Measurements from ENCODE around the gene MAP3K10. TPM values are rescaled to one million over a fixed set of nuclear protein-coding genes. Genes with fewer than 3 reads are reported as not detected.

The MAP3K10 gene
- total and polyA plus RNA-seq, 3 experiments from 2014 or later = 1.3 to 15.4 (median 13.9) TPM

- peaks cover 14% of the 10 kb centered on the region for H3K4me1 ChIP-seq (ENCODE audit: insufficient read depth, low read length)
- peaks cover 42% of the 10 kb centered on the region for H3K27me3 ChIP-seq (ENCODE audit: insufficient read depth, low read length, poor library complexity, severe bottlenecking)
- no peak overlapping the region for H3K4me3 ChIP-seq (ENCODE audit: low read length)
- Mint-ChIP-seq H3K36me3 (peaks cover 0 to 4% (median 4%) of the 10 kb centered on the region in 3 donors), H3K27me3 (peaks cover 50 to 65% of the 10 kb centered on the region in 2 donors), H3K4me3 (no peak overlapping the region), H3K4me1 (peaks cover 11 to 15% (median 11%) of the 10 kb centered on the region in 3 donors), H3K27ac (peak overlapping the region in 1 of 8 donors; percentile 63), H3K9me3 (peaks cover 0 to 12% (median 0%) of the 10 kb centered on the region in 5 donors)
- no peaks in the 10 kb centered on the region for H3K36me3 ChIP-seq (ENCODE audit: insufficient read depth, low read length)
- no peaks in the 10 kb centered on the region for H3K9me3 ChIP-seq (ENCODE audit: low read length)
- no peak for DNase-seq
- CTCF ChIA-PET = interaction anchor here (2.5 kb wide), 1 partner anchor 80 kb away, joined by 14 read pairs; no protein-coding TSS in a partner anchor
- POLR2A ChIA-PET = no interaction called here
- no peak overlapping the region for H3K27ac ChIP-seq (ENCODE audit: low read depth, low read length)
Measured at GRCh38 chr19:40220674-40221073, 29.4 kb downstream of the MAP3K10 start.

GRCh38 chr19:40221858-40222619 lies 30.8 kb downstream of the MAP3K10 start:
- peaks cover 37% of the 10 kb centered on the region for H3K27me3 ChIP-seq (ENCODE audit: insufficient read depth, low read length, poor library complexity, severe bottlenecking)
- H3K27ac Mint-ChIP-seq = peak overlapping the region in 4 of 8 donors; percentile 3 to 50 (median 24)
- peaks cover 11 to 25% (median 17%) of the 10 kb centered on the region in 3 donors for H3K4me1 Mint-ChIP-seq

GRCh38 chr19:40223135-40223822 lies 32.1 kb downstream of the MAP3K10 start:
- Histone ChIP-seq H3K4me3 (ENCODE audit: low read length) (no peak overlapping the region), H3K9me3 (ENCODE audit: low read length) (no peaks in the 10 kb centered on the region), H3K4me1 (ENCODE audit: insufficient read depth, low read length) (peaks cover 26% of the 10 kb centered on the region), H3K36me3 (ENCODE audit: insufficient read depth, low read length) (no peaks in the 10 kb centered on the region), H3K27ac (ENCODE audit: low read depth, low read length) (no peak overlapping the region), H3K27me3 (ENCODE audit: insufficient read depth, low read length, poor library complexity, severe bottlenecking) (peaks cover 27% of the 10 kb centered on the region)
- no peak overlapping the region for H3K4me3 Mint-ChIP-seq
- no peak overlapping the region for H3K27ac Mint-ChIP-seq
- peaks cover 11 to 25% (median 17%) of the 10 kb centered on the region in 3 donors for H3K4me1 Mint-ChIP-seq
- ChIA-PET POLR2A (no interaction called here), CTCF (interaction anchor here (1.0 to 1.5 kb wide), 2 partner anchors 82 to 83 kb away, joined by 4 to 10 read pairs; no protein-coding TSS in a partner anchor)
- peaks cover 0 to 5% (median 3%) of the 10 kb centered on the region in 3 donors for H3K36me3 Mint-ChIP-seq
- H3K27me3 Mint-ChIP-seq = peaks cover 42 to 62% of the 10 kb centered on the region in 2 donors
- peak in 3 of 5 donors; percentile 17 to 43 (median 38) for DNase-seq
- H3K9me3 Mint-ChIP-seq = peaks cover 0 to 8% (median 0%) of the 10 kb centered on the region in 5 donors

More at GRCh38 chr19:40221858-40222619, 30.8 kb downstream of the MAP3K10 start:
- no peaks in the 10 kb centered on the region for H3K36me3 ChIP-seq (ENCODE audit: insufficient read depth, low read length)
- H3K4me3 ChIP-seq (ENCODE audit: low read length) = no peak overlapping the region
- POLR2A ChIA-PET = no interaction called here
- H3K4me3 Mint-ChIP-seq = peak overlapping the region in 6 of 7 donors; percentile 19 to 52 (median 32)
- CTCF ChIA-PET = interaction anchor here (2.5 kb wide), 1 partner anchor 81 kb away, joined by 14 read pairs; no protein-coding TSS in a partner anchor
- peaks cover 26% of the 10 kb centered on the region for H3K4me1 ChIP-seq (ENCODE audit: insufficient read depth, low read length)
- H3K9me3 Mint-ChIP-seq = peaks cover 0 to 8% (median 0%) of the 10 kb centered on the region in 5 donors
- peaks cover 0 to 5% (median 3%) of the 10 kb centered on the region in 3 donors for H3K36me3 Mint-ChIP-seq
- peaks cover 46 to 64% of the 10 kb centered on the region in 2 donors for H3K27me3 Mint-ChIP-seq
- no peak overlapping the region for H3K27ac ChIP-seq (ENCODE audit: low read depth, low read length)
- H3K9me3 ChIP-seq (ENCODE audit: low read length) = no peaks in the 10 kb centered on the region
- DNase-seq = peak; percentile 55 to 82 (median 77)

- Mint-ChIP-seq H3K27me3 (peaks cover 37 to 49% of the 10 kb centered on the region in 2 donors), H3K4me1 (peaks cover 11 to 22% (median 17%) of the 10 kb centered on the region in 3 donors), H3K36me3 (peaks cover 0 to 5% (median 2%) of the 10 kb centered on the region in 3 donors), H3K27ac (peak overlapping the region in 1 of 8 donors; percentile 59), H3K9me3 (peaks cover 0 to 8% (median 0%) of the 10 kb centered on the region in 5 donors), H3K4me3 (peak overlapping the region in 1 of 7 donors; percentile 40)
- no peak overlapping the region for H3K27ac ChIP-seq (ENCODE audit: low read depth, low read length)
- peaks cover 22% of the 10 kb centered on the region for H3K27me3 ChIP-seq (ENCODE audit: insufficient read depth, low read length, poor library complexity, severe bottlenecking)
- CTCF ChIA-PET = no interaction called here
- H3K4me1 ChIP-seq (ENCODE audit: insufficient read depth, low read length) = peaks cover 26% of the 10 kb centered on the region
- no peak overlapping the region for H3K4me3 ChIP-seq (ENCODE audit: low read length)
- DNase-seq = no peak
- POLR2A ChIA-PET = interaction anchor here (0.5 to 0.7 kb wide), 2 partner anchors 81 to 834 kb away, joined by 3 read pairs; partner anchors contain the start of gene PAF1
- no peaks in the 10 kb centered on the region for H3K9me3 ChIP-seq (ENCODE audit: low read length)
- H3K36me3 ChIP-seq (ENCODE audit: insufficient read depth, low read length) = no peaks in the 10 kb centered on the region
Measured at GRCh38 chr19:40224342-40225150, 33.3 kb downstream of the MAP3K10 start.

GRCh38 chr19:40225440-40226305 lies 34.4 kb downstream of the MAP3K10 start:
- CTCF ChIA-PET = no interaction called here
- Histone ChIP-seq H3K27ac (ENCODE audit: low read depth, low read length) (no peak overlapping the region), H3K4me1 (ENCODE audit: insufficient read depth, low read length) (peaks cover 26% of the 10 kb centered on the region), H3K36me3 (ENCODE audit: insufficient read depth, low read length) (no peaks in the 10 kb centered on the region), H3K4me3 (ENCODE audit: low read length) (no peak overlapping the region), H3K27me3 (ENCODE audit: insufficient read depth, low read length, poor library complexity, severe bottlenecking) (peaks cover 22% of the 10 kb centered on the region), H3K9me3 (ENCODE audit: low read length) (no peaks in the 10 kb centered on the region)
- H3K4me1 Mint-ChIP-seq = peaks cover 12 to 22% (median 17%) of the 10 kb centered on the region in 3 donors
- peaks cover 0 to 8% (median 0%) of the 10 kb centered on the region in 5 donors for H3K9me3 Mint-ChIP-seq
- DNase-seq = no peak
- H3K27ac Mint-ChIP-seq = peak overlapping the region in 3 of 8 donors; percentile 21 to 34 (median 22)
- peaks cover 30 to 42% of the 10 kb centered on the region in 2 donors for H3K27me3 Mint-ChIP-seq
- H3K36me3 Mint-ChIP-seq = peaks cover 0 to 5% (median 2%) of the 10 kb centered on the region in 3 donors
- peak overlapping the region in 5 of 7 donors; percentile 2 to 59 (median 45) for H3K4me3 Mint-ChIP-seq
- POLR2A ChIA-PET = interaction anchor here (0.5 kb wide), 1 partner anchor 82 kb away, joined by 3 read pairs; no protein-coding TSS in a partner anchor

- Histone ChIP-seq H3K4me1 (ENCODE audit: insufficient read depth, low read length) (peaks cover 19% of the 10 kb centered on the region), H3K27me3 (ENCODE audit: insufficient read depth, low read length, poor library complexity, severe bottlenecking) (peaks cover 22% of the 10 kb centered on the region), H3K4me3 (ENCODE audit: low read length) (no peak overlapping the region), H3K36me3 (ENCODE audit: insufficient read depth, low read length) (no peaks in the 10 kb centered on the region), H3K27ac (ENCODE audit: low read depth, low read length) (no peak overlapping the region), H3K9me3 (ENCODE audit: low read length) (no peaks in the 10 kb centered on the region)
- Mint-ChIP-seq H3K27me3 (peaks cover 22 to 29% of the 10 kb centered on the region in 2 donors), H3K27ac (no peak overlapping the region), H3K36me3 (peaks cover 2 to 5% (median 2%) of the 10 kb centered on the region in 3 donors), H3K4me1 (peaks cover 9 to 17% (median 17%) of the 10 kb centered on the region in 3 donors), H3K9me3 (peaks cover 0 to 8% (median 0%) of the 10 kb centered on the region in 5 donors), H3K4me3 (no peak overlapping the region)
- no peak for DNase-seq
- ChIA-PET CTCF (no interaction called here), POLR2A (interaction anchor here (0.6 kb wide), 1 partner anchor 107 kb away, joined by 6 read pairs; no protein-coding TSS in a partner anchor)
Measured at GRCh38 chr19:40228346-40228745, 37.1 kb downstream of the MAP3K10 start.
